ENCODE results near the gene ZNF385B.
"Not testable (repeated sequence)": the region's sequence is repeated elsewhere in the genome, so short reads cannot be mapped to it uniquely, and the experiment has no call there.

The ZNF385B gene

GRCh38 chr2:179671043-179671981, 190.1 kb downstream of the ZNF385B start:
- DNase-seq, result no peak

- no peak for DNase-seq
Observed at GRCh38 chr2:179669196-179669595, 192.2 kb downstream of the ZNF385B start.

GRCh38 chr2:179664972-179665812, 196.2 kb downstream of the ZNF385B start:
- no peak for DNase-seq

GRCh38 chr2:179661986-179662385, 199.4 kb downstream of the ZNF385B start:
- DNase-seq, result no peak

GRCh38 chr2:179657068-179657595, 204.3 kb downstream of the ZNF385B start:
- DNase-seq, result no peak

GRCh38 chr2:179655627-179656026, 205.8 kb downstream of the ZNF385B start:
- no peak for DNase-seq

- DNase-seq, result no peak
Observed at GRCh38 chr2:179654806-179655205, 206.6 kb downstream of the ZNF385B start.

- DNase-seq, result no peak
Observed at GRCh38 chr2:179652296-179652695, 209.1 kb downstream of the ZNF385B start.

- no peak for DNase-seq
Observed at GRCh38 chr2:179650420-179650819, 211.0 kb downstream of the ZNF385B start.

GRCh38 chr2:179646862-179647587, 214.4 kb downstream of the ZNF385B start:
- DNase-seq, result no peak

GRCh38 chr2:179646173-179646769, 215.1 kb downstream of the ZNF385B start:
- no peak for DNase-seq

GRCh38 chr2:179645047-179645446, 216.4 kb downstream of the ZNF385B start:
- no peak for DNase-seq

- DNase-seq, result no peak
Observed at GRCh38 chr2:179642462-179642861, 218.9 kb downstream of the ZNF385B start.

- DNase-seq, result no peak
Observed at GRCh38 chr2:179636995-179637394, 224.4 kb downstream of the ZNF385B start.

- no peak for DNase-seq
Observed at GRCh38 chr2:179636100-179636980, 225.1 kb downstream of the ZNF385B start.

GRCh38 chr2:179631769-179632385, 229.5 kb downstream of the ZNF385B start:
- not testable (repeated sequence) for DNase-seq

GRCh38 chr2:179629776-179630175, 231.6 kb downstream of the ZNF385B start:
- not testable (repeated sequence) for DNase-seq

GRCh38 chr2:179626261-179626660, 235.2 kb downstream of the ZNF385B start:
- no peak for DNase-seq

- no peak for DNase-seq
Observed at GRCh38 chr2:179622635-179623300, 238.6 kb downstream of the ZNF385B start.

GRCh38 chr2:179622112-179622511, 239.3 kb downstream of the ZNF385B start:
- DNase-seq, result no peak

Measured in SHP77 (cell line).